ENCODE measurements around the gene RAC2.

DNA sequence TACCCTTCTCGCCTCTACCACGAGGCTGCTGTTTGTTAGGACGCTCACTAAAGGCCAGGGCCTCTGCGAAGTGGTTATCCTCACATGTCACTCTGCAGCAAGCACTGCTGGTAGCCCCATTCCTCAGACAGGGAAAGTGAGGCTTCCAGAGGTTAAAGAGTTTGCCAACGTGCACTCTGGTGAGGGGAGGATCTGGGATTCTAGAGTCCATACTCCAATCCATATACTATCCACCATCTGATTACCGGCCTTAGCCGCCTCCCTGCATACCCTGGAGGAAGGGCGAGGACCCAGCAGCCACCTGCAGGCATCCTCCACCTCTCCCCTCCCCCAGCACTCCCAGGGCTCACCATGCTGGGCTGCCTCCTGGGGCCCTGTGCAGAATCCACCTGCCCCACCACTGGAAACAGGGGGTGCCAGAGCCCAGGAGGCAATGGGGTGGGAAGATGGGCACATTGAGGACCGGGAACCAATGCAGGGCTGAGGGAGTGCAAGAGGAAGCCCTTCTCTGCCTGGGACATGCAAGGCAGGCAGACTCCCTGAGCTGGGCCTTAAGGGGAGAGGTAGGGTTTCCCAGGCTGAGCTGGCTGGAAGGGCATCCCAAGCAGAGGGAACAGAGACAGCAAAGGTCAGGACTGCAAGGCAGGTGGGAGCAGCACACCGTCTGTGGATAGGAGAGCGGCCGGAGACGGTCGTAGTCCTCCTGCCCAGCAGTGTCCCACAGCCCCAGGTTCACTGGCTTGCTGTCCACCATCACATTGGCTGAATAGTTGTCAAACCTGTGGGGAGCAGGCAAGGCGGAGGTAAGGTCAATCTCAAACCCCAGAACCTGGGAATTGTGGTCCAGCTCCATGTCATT lies 11.7 kb downstream of the RAC2 start:
- TF ChIP-seq, protein P1, sequence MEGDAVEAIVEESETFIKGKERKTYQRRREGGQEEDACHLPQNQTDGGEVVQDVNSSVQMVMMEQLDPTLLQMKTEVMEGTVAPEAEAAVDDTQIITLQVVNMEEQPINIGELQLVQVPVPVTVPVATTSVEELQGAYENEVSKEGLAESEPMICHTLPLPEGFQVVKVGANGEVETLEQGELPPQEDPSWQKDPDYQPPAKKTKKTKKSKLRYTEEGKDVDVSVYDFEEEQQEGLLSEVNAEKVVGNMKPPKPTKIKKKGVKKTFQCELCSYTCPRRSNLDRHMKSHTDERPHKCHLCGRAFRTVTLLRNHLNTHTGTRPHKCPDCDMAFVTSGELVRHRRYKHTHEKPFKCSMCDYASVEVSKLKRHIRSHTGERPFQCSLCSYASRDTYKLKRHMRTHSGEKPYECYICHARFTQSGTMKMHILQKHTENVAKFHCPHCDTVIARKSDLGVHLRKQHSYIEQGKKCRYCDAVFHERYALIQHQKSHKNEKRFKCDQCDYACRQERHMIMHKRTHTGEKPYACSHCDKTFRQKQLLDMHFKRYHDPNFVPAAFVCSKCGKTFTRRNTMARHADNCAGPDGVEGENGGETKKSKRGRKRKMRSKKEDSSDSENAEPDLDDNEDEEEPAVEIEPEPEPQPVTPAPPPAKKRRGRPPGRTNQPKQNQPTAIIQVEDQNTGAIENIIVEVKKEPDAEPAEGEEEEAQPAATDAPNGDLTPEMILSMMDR (conservative IDR thresholded peaks at IDR 0.05): no peak
- TF ChIP-seq EZH2 (IDR thresholded peaks at IDR 0.05; ENCODE audit: low read depth): no peak
